ENCODE data around the gene CCDC148.
"Not testable (repeated sequence)": the region's sequence is repeated elsewhere in the genome, so short reads cannot be mapped to it uniquely, and the experiment has no call there.

CCDC148 gene

DNA sequence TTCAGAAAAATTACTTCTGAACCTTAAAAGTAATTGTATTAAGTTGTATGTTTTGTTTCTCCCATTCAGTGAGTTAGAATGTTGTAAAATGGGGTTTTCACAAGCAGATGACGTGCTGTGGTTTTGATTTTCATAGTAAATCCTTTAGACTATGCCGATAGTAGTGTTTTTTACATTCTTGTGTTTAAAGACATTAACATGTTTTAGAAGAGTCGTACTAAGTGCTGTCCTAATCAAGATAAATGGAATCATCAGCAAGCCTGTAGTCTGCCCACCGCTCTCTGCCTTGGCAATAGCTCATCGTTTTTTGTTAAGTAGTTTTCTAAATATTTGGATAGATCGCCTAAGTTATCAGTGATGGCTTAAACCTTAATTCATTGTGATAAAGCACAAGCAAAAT, 21.7 kb upstream of the CCDC148 start:
- Histone ChIP-seq H3K9me2 (replicated peaks; ENCODE audit: control insufficient read depth, low read length) (no peaks in the 10 kb centered on the region), H3K27ac (ENCODE audit: low read depth, low read length) (no peak overlapping the region), H3K9me3 (ENCODE audit: control insufficient read depth, insufficient read depth, low read length) (no peaks in the 10 kb centered on the region), H4K20me1 (ENCODE audit: control insufficient read depth, insufficient read depth, low read depth, low read length) (no peaks in the 10 kb centered on the region), H3K27me3 (ENCODE audit: control insufficient read depth, low read length) (no peaks in the 10 kb centered on the region), H3K4me3 (ENCODE audit: low read length) (no peak overlapping the region), H3K4me2 (ENCODE audit: low read length) (no peak overlapping the region), H3F3A (ENCODE audit: control insufficient read depth, insufficient read depth) (no peaks in the 10 kb centered on the region), H3K36me3 (ENCODE audit: control insufficient read depth, low read length) (peaks cover 4% of the 10 kb centered on the region), H3K4me1 (ENCODE audit: control insufficient read depth, low read length) (peaks cover 7% of the 10 kb centered on the region), H3K79me2 (ENCODE audit: control insufficient read depth, low read length) (peaks cover 17% of the 10 kb centered on the region)
- TF ChIP-seq, protein P1, sequence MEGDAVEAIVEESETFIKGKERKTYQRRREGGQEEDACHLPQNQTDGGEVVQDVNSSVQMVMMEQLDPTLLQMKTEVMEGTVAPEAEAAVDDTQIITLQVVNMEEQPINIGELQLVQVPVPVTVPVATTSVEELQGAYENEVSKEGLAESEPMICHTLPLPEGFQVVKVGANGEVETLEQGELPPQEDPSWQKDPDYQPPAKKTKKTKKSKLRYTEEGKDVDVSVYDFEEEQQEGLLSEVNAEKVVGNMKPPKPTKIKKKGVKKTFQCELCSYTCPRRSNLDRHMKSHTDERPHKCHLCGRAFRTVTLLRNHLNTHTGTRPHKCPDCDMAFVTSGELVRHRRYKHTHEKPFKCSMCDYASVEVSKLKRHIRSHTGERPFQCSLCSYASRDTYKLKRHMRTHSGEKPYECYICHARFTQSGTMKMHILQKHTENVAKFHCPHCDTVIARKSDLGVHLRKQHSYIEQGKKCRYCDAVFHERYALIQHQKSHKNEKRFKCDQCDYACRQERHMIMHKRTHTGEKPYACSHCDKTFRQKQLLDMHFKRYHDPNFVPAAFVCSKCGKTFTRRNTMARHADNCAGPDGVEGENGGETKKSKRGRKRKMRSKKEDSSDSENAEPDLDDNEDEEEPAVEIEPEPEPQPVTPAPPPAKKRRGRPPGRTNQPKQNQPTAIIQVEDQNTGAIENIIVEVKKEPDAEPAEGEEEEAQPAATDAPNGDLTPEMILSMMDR (IDR thresholded peaks at IDR 0.05; ENCODE audit: low read depth, low read length, poor library complexity, severe bottlenecking): no peak
- no peak for TF ChIP-seq EZH2phosphoT487 (IDR thresholded peaks at IDR 0.05; ENCODE audit: borderline replicate concordance, low read length)

DNA sequence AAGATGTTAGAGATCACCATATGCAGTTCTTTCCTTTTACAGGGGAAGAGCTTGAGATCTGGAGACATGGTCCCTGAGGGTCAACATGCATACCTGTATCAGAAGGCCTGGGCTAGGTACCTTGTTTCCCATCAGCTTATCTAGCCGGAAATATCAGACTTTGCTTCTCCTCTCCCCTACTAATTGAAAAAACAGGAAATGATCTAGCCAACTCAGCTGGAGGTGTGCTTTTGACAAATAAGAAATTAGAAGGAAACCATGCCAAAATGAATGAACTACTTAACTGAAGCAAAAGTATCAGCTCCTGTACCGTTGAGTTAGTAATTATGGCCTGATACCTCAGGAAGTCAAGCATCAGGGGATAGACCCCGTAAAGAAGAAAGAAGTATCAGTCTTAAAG, 20.6 kb upstream of the CCDC148 start:
- no peak overlapping the region for H3K4me2 ChIP-seq (ENCODE audit: low read length)
- H3K36me3 ChIP-seq (ENCODE audit: control insufficient read depth, low read length): peaks cover 4% of the 10 kb centered on the region
- H3K27ac ChIP-seq (ENCODE audit: low read depth, low read length): no peak overlapping the region
- TF ChIP-seq, protein P1 (IDR thresholded peaks at IDR 0.05; ENCODE audit: low read depth, low read length, poor library complexity, severe bottlenecking): no peak
- TF ChIP-seq EZH2phosphoT487 (IDR thresholded peaks at IDR 0.05; ENCODE audit: borderline replicate concordance, low read length): no peak
- H3K9me3 ChIP-seq (ENCODE audit: control insufficient read depth, insufficient read depth, low read length): no peaks in the 10 kb centered on the region
- no peaks in the 10 kb centered on the region for H4K20me1 ChIP-seq (ENCODE audit: control insufficient read depth, insufficient read depth, low read depth, low read length)
- H3F3A ChIP-seq (ENCODE audit: control insufficient read depth, insufficient read depth): no peaks in the 10 kb centered on the region
- H3K79me2 ChIP-seq (ENCODE audit: control insufficient read depth, low read length): peaks cover 7% of the 10 kb centered on the region
- peaks cover 7% of the 10 kb centered on the region for H3K4me1 ChIP-seq (ENCODE audit: control insufficient read depth, low read length)
- no peaks in the 10 kb centered on the region for H3K9me2 ChIP-seq (replicated peaks; ENCODE audit: control insufficient read depth, low read length)
- no peaks in the 10 kb centered on the region for H3K27me3 ChIP-seq (ENCODE audit: control insufficient read depth, low read length)
- no peak overlapping the region for H3K4me3 ChIP-seq (ENCODE audit: low read length)

GRCh38 chr2:158474526-158475011, 18.0 kb upstream of the CCDC148 start:
- H3K27me3 ChIP-seq (ENCODE audit: control insufficient read depth, low read length); H3K9me2 ChIP-seq (replicated peaks; ENCODE audit: control insufficient read depth, low read length); H3K4me2 ChIP-seq (ENCODE audit: low read length); H4K20me1 ChIP-seq (ENCODE audit: control insufficient read depth, insufficient read depth, low read depth, low read length); H3K4me3 ChIP-seq (ENCODE audit: low read length); H3K4me1 ChIP-seq (ENCODE audit: control insufficient read depth, low read length); H3F3A ChIP-seq (ENCODE audit: control insufficient read depth, insufficient read depth); H3K9me3 ChIP-seq (ENCODE audit: control insufficient read depth, insufficient read depth, low read length); H3K79me2 ChIP-seq (ENCODE audit: control insufficient read depth, low read length); H3K27ac ChIP-seq (ENCODE audit: low read depth, low read length): not testable (repeated sequence)
- H3K36me3 ChIP-seq (ENCODE audit: control insufficient read depth, low read length): peaks cover 13% of the 10 kb centered on the region

- TF ChIP-seq, protein P1 (IDR thresholded peaks at IDR 0.05; ENCODE audit: low read depth, low read length, poor library complexity, severe bottlenecking): no peak
- no peak for TF ChIP-seq EZH2phosphoT487 (IDR thresholded peaks at IDR 0.05; ENCODE audit: borderline replicate concordance, low read length)
- Histone ChIP-seq H3K9me2 (replicated peaks; ENCODE audit: control insufficient read depth, low read length) (no peaks in the 10 kb centered on the region), H3K4me3 (ENCODE audit: low read length) (no peak overlapping the region), H3K36me3 (ENCODE audit: control insufficient read depth, low read length) (peaks cover 16% of the 10 kb centered on the region), H3K79me2 (ENCODE audit: control insufficient read depth, low read length) (no peaks in the 10 kb centered on the region), H3K27me3 (ENCODE audit: control insufficient read depth, low read length) (no peaks in the 10 kb centered on the region), H3K4me2 (ENCODE audit: low read length) (no peak overlapping the region), H3K9me3 (ENCODE audit: control insufficient read depth, insufficient read depth, low read length) (no peaks in the 10 kb centered on the region), H3K4me1 (ENCODE audit: control insufficient read depth, low read length) (peaks cover 7% of the 10 kb centered on the region), H3K27ac (ENCODE audit: low read depth, low read length) (no peak overlapping the region), H3F3A (ENCODE audit: control insufficient read depth, insufficient read depth) (no peaks in the 10 kb centered on the region), H4K20me1 (ENCODE audit: control insufficient read depth, insufficient read depth, low read depth, low read length) (no peaks in the 10 kb centered on the region)
Measured at GRCh38 chr2:158473719-158474392, 17.3 kb upstream of the CCDC148 start.

DNA sequence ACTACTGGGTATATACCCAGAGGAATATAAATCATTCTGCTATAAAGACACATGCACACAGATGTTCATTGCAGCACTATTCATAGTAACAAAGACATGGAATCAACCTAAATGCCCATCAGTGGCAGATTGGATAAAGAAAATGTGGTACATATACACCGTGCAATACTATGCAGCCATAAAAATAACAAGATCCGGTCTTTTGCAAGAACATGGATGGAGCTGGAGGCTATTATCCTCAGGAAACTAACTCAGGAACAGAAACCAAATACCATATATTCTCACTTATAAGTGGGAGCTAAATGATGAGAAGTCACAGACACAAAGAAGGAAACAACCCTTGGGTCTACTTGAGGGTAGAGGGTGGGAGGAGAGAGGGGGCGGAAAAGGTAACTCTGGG, 16.7 kb upstream of the CCDC148 start:
- not testable (repeated sequence) for H3K9me3 ChIP-seq (ENCODE audit: control insufficient read depth, insufficient read depth, low read length); H3K27ac ChIP-seq (ENCODE audit: low read depth, low read length); H3F3A ChIP-seq (ENCODE audit: control insufficient read depth, insufficient read depth); H3K4me2 ChIP-seq (ENCODE audit: low read length); H3K4me3 ChIP-seq (ENCODE audit: low read length); H3K79me2 ChIP-seq (ENCODE audit: control insufficient read depth, low read length); H3K27me3 ChIP-seq (ENCODE audit: control insufficient read depth, low read length); H3K9me2 ChIP-seq (replicated peaks; ENCODE audit: control insufficient read depth, low read length); H4K20me1 ChIP-seq (ENCODE audit: control insufficient read depth, insufficient read depth, low read depth, low read length); H3K4me1 ChIP-seq (ENCODE audit: control insufficient read depth, low read length)
- H3K36me3 ChIP-seq (ENCODE audit: control insufficient read depth, low read length): peaks cover 16% of the 10 kb centered on the region

DNA sequence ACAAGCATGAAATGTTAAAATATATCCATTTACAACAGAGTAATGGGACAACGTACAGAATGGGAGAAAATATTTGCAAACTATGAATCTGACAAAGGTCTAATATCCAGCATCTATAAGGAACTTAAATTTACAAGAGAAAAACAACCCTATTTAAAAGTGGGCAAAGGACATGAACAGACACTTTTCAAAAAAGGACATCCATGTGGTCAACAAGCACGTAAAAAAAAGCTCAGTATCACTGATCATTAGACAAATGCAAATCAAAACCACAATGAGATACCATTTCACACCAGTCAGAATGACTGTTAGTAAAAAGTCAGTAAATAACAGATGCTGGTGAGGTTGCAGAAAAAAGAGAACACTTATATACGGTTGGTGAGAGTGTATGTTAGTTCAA, 16.3 kb upstream of the CCDC148 start:
- not testable (repeated sequence) for H3K4me3 ChIP-seq (ENCODE audit: low read length); H3K9me2 ChIP-seq (replicated peaks; ENCODE audit: control insufficient read depth, low read length); H4K20me1 ChIP-seq (ENCODE audit: control insufficient read depth, insufficient read depth, low read depth, low read length); H3K27me3 ChIP-seq (ENCODE audit: control insufficient read depth, low read length); H3K4me2 ChIP-seq (ENCODE audit: low read length); H3K27ac ChIP-seq (ENCODE audit: low read depth, low read length); H3K9me3 ChIP-seq (ENCODE audit: control insufficient read depth, insufficient read depth, low read length); H3K4me1 ChIP-seq (ENCODE audit: control insufficient read depth, low read length); H3F3A ChIP-seq (ENCODE audit: control insufficient read depth, insufficient read depth); H3K79me2 ChIP-seq (ENCODE audit: control insufficient read depth, low read length)
- H3K36me3 ChIP-seq (ENCODE audit: control insufficient read depth, low read length): peaks cover 16% of the 10 kb centered on the region
